Kasumi-1 (cell line): ENCODE results near the gene EDNRB.
"Not testable (repeated sequence)": the region's sequence is repeated elsewhere in the genome, so short reads cannot be mapped to it uniquely, and the experiment has no call there.

Experiments used
- DNase-seq, 2 experiments: peaks; one replicate each; lab custom pipeline; 2025; lab: John Stamatoyannopoulos, UW

Gene EDNRB

DNA sequence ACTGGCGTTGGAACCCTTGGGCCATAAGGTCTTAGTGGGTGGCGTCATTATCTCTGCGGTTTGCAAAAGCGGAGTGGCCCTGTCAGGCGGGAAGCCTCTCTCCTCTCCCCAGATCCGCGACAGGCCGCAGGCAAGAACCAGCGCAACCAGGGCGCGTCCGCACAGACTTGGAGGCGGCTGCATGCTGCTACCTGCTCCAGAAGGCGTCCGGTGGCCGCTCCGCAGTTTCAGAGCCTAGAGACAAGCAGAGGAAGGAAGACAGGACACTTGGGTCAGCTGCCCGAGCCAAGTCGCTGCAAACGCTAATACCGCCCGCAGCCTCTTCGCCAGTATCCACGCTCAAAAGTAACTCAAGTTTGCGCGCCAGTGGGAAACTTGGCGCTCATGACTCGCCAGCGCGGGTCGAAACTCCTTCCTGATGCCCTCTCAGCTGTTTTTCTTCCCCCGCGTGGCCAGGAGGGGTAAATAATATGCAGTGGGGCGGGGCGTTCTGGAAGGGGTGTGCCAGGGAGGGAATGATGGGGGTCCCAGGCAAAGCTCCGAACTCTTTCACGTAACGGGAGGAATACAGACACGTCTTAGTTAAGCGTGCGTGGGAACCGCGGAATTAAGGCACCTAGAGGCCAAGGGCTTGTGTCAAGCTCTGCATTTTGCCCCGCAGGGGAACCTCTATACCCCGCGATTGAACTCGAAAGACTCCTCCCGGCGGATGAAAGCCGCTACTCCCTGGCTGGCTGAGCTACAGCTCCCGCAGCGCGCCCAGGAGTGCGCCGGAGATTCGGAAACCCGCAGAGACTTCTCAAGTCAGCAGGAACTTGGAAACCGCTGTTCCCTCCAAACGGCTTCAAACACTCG, at the start of gene EDNRB:
Gene EDNRB, minus strand, starts transcription at position 441 of the 855 bp plus-strand sequence. Its CDS starts 258 bp downstream, at position 183.
- DNase-seq = peak; percentile 38 to 43

DNA sequence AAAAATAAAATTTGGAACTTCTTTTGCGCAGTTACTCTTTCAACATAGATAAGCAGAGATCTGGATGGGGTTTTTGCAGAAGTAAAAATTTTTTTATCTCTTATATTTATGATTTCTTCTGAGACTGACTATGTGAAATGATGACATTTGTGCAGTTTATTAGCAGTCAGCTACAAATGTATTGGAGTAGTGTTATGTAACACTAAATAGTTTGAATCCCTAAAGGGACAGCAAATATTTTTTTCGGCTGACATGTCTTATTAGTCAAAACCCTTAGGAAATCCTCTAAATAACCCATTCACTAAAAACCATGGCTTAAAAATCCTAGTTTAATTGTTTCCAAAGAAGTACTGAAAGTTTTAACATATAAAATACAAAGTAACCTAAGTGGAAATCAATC, 48.0 kb upstream of the EDNRB start:
- DNase-seq = no peak

DNA sequence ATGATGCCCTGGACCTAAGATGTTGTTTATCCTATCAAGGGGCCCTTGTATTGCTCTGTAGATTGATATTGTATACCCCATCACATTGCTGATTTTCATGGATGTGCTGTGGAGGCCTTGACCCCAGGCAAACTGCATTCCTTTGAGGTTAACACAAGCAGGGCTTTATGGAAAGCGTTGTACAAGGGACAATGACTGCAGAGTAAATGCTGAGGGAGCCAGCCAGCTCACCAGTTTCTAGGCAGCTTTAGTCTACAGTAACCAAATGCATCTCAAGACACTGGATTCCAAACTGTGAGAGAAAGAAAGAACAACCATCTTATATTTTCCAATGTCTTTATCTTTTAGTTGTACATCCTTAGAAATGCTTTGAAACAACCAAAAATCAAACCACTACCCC, 34.1 kb upstream of the EDNRB start:
- no peak for DNase-seq

GRCh38 chr13:77952276-77952675, 33.6 kb upstream of the EDNRB start:
- no peak for DNase-seq

DNA sequence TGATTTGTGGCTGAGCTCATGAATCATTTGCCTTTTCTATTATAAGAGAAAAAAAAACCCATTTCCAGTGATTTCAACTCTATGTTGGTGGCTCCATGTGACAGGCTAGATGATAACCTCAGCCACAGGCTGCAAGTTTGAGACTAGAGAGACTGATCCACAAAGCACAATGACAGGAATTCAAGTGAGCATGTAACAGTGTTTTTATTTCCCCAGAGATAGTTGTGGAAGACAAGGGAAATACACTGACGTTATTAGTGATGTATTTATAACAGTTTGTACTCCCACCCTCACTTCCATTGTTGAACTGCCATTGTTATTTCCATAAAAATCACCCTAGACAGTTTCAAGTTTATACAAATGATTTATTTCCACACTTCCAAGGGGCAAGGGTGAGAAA, 27.9 kb upstream of the EDNRB start:
- no peak for DNase-seq

DNA sequence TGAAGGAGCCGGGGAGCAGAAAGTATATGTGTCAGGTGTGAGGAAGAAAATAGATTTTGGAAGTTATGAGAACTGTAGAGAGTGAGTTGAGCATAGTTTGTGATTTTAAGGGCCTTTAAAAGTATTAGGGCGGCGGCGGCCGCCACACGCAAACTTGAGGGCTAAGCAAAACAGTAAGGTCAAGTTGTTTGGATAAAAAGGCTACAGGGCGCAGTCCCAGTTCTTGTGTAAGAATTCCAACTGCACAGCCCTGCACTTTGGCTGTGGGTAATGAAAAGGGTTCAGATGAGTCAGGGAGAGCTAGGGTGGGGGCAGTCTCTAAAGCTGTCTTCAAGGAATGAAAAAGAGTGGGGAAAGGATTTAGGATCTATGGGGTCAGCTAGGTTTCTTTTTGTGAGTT, 16.4 kb upstream of the EDNRB start:
- not testable (repeated sequence) for DNase-seq

- no peak for DNase-seq
These were observed 11.8 kb upstream of the EDNRB start for GRCh38 chr13:77930430-77930829.

GRCh38 chr13:77928909-77929308, 10.3 kb upstream of the EDNRB start:
- DNase-seq = peak in 1 of 2 experiments; percentile 1

- DNase-seq = no peak
These were observed 7.0 kb upstream of the EDNRB start for GRCh38 chr13:77925616-77926015.

GRCh38 chr13:77919921-77920294, 1.3 kb upstream of the EDNRB start:
- DNase-seq = no peak

DNA sequence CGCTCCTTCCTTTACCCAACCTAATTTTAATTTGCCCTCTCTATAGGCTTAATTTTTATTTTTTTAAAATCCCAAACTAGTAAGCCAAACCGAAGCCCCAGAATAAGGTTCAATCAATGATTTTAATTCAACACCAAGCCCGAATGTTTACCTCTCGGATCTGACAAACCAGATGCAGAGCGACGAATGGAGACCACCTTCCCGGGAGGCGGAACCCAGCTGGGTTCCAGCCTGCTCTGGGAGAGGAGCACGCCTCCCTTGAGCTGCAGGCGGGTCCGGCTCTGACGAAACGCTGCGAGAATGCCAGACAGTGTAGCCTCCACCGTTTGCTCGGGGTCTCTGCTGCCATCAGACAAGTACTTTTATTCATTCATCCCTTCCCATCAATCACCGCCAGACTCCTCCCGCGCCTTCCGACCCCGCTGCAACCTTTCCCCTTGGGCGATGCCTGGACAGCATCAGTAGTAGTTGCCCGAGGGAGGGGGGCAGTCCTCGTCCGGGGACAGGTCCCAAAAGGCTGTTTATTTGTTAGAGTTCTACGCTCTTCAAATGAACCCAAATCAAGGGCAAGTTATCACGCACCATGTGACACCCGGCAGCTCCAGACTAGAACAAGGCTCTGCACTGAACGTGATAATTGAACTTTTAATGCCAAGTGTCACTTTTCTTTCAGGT, 752 bp upstream of the EDNRB start:
- peak; percentile 31 to 36 for DNase-seq

- no peak for DNase-seq
These were observed 2.1 kb downstream of the EDNRB start for GRCh38 chr13:77916488-77916887.

- no peak for DNase-seq
These were observed 2.9 kb downstream of the EDNRB start for GRCh38 chr13:77915686-77916085.

- no peak for DNase-seq
These were observed 5.6 kb downstream of the EDNRB start for GRCh38 chr13:77913003-77913402.

DNA sequence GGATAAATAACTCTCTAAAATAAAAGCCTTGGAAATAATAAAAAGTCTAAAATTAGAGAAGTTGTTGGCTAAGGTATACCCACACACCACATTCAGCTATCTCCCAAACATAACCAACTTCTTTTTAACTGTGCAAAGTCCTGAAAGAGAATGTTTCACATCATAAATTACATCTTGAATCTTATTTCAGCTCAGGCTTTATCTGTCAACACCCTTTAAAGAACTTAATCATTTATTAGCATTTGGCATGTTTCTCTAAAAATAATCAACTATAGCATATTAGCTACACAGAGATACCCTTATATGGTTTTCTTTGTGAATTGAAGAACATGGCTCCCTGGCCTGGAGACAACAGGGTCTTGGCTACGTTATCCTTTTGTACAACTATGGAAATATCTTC, 6.9 kb downstream of the EDNRB start:
- DNase-seq = no peak

- no peak for DNase-seq
These were observed 8.8 kb downstream of the EDNRB start for GRCh38 chr13:77909827-77910226.

GRCh38 chr13:77908531-77908930, 10.1 kb downstream of the EDNRB start:
- DNase-seq = no peak

- DNase-seq = no peak
These were observed 10.8 kb downstream of the EDNRB start for GRCh38 chr13:77907666-77908341.

DNA sequence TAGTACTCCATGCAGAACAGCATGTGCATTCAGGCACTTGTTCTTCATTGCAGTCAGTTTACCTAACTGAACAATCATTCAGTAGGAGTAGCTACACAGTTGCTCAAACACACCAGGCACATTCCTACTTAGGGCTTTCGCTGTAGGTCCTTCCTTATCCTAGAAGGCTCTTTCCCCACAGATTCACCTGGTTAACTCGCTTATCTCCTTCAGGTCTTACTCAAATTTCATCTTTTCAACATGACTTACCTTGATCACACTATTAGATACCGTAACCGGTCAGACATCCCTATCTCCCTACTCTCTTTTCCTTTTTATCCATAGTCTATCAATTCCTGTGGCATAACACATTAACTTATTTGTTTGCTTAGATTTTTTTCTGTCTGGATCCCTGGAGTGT, 14.6 kb downstream of the EDNRB start:
- DNase-seq = no peak

GRCh38 chr13:77903435-77903834, 15.2 kb downstream of the EDNRB start:
- DNase-seq = no peak

DNA sequence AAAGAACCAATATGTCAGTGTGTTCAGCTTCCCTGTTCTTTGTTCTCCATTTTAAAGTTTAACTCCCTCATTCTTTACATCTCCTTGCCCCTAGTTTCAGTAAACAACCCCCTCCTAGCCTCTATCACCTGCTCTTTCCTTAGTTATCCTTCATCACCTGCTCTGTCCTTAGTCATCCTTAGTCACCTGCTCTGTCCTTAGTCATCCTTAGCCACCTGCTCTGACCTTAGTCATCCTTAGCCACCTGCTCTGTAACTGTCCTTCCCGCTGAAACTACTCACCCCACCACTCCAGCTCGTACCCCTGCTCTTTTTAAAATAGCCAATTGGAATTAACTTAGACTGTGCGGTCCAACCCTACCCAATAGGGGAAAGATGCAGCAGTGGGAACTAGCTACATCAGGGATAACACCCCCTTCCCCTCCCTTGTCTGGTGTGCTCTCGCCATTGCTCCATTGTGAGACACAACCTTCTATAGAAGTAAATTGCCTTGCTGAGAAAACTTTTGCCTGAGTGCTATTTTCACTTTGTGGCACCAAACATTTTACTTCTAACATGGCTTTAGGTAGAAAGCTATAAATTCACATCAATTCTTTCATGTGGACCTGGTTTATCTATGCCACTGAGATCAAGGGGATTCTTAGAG, 16.2 kb downstream of the EDNRB start:
- no peak for DNase-seq

DNA sequence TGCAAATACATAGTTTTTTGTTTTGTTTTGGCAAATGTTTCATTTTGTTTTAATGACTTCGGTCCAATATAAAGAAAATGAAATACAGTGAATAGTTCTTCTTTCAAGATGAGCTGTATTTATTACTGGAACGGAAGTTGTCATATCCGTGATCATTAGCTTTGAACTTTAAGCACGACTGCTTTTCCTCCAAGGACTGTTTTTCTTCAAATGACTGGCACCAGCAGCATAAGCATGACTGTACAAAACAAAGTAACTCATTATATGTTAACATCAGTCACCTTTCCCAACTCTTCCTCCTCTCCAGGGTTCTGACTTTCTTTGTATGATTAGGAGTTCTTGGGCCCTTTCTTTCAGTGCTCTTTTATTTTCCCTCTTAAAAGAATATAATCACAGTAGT, 20.5 kb downstream of the EDNRB start:
- no peak for DNase-seq
